ENCODE data around the gene CHRNB1.

DNA sequence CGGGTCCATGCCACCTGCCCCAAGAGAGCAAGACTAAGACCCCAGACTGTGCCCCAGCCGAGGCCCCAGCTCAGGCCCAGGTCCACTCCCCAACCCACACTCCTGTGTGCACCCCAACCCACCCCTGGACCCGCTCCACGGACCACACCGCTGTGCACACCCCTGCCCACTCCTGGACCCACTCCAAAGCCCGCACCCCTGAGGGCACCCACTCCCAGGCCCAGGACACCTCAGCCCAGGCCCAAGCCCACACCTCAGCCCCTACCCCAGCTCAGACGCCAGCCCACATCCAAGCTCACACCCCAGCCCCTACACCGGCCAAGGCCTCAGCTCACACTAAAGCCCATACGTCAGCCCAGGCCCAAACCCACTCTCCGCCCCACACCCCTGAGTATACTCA lies 15.1 kb upstream of the CHRNB1 start:
- TF ChIP-seq, protein P1, sequence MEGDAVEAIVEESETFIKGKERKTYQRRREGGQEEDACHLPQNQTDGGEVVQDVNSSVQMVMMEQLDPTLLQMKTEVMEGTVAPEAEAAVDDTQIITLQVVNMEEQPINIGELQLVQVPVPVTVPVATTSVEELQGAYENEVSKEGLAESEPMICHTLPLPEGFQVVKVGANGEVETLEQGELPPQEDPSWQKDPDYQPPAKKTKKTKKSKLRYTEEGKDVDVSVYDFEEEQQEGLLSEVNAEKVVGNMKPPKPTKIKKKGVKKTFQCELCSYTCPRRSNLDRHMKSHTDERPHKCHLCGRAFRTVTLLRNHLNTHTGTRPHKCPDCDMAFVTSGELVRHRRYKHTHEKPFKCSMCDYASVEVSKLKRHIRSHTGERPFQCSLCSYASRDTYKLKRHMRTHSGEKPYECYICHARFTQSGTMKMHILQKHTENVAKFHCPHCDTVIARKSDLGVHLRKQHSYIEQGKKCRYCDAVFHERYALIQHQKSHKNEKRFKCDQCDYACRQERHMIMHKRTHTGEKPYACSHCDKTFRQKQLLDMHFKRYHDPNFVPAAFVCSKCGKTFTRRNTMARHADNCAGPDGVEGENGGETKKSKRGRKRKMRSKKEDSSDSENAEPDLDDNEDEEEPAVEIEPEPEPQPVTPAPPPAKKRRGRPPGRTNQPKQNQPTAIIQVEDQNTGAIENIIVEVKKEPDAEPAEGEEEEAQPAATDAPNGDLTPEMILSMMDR (IDR thresholded peaks at IDR 0.05), result no peak
- TF ChIP-seq POLR2A (IDR thresholded peaks at IDR 0.05), result no peak

All from lower leg skin (tissue), 3 donors.